Trophoblast cell (in vitro differentiated cells and primary cell): ENCODE measurements around the gene LDLRAD3.

ENCODE experiments used
- DNase-seq, 2 donors: peaks; one replicate each; pipeline ENCODE4 v3.0.0-alpha.2; 2016
- H2AFZ ChIP-seq: 2 replicates; pipeline ENCODE4 v1.6.1; 2013; ENCODE audit warnings: low read length, moderate library complexity, mild to moderate bottlenecking; ENCODE audit not compliant: insufficient read depth, poor library complexity
- H2AK5ac ChIP-seq: 2 replicates; pipeline ENCODE4 v1.6.1; 2013; ENCODE audit warnings: mild to moderate bottlenecking, low read length
- H2BK120ac ChIP-seq: 2 replicates; pipeline ENCODE4 v1.6.1; 2013; ENCODE audit warnings: low read length, mild to moderate bottlenecking, moderate library complexity; ENCODE audit not compliant: insufficient read depth, poor library complexity
- H2BK12ac ChIP-seq: 2 replicates; pipeline ENCODE4 v1.6.1; 2013; ENCODE audit warnings: mild to moderate bottlenecking, low read length, moderate library complexity
- H2BK5ac ChIP-seq: 2 replicates; pipeline ENCODE4 v1.6.1; 2013; ENCODE audit warnings: low read length, low read depth, moderate library complexity, mild to moderate bottlenecking; ENCODE audit not compliant: poor library complexity
- H3K14ac ChIP-seq: 2 replicates; pipeline ENCODE4 v1.6.1; 2013; ENCODE audit warnings: mild to moderate bottlenecking, low read length
- H3K18ac ChIP-seq: 2 replicates; pipeline ENCODE4 v1.6.1; 2013; ENCODE audit warnings: mild to moderate bottlenecking, low read length
- H3K23ac ChIP-seq: 2 replicates; pipeline ENCODE4 v1.6.1; 2013; ENCODE audit warnings: low read length
- H3K27ac ChIP-seq: 2 replicates; pipeline ENCODE4 v1.5.1; 2013; ENCODE audit warnings: low read depth, mild to moderate bottlenecking, inconsistent platforms, low read length, moderate library complexity
- H3K27me3 ChIP-seq: 2 replicates; pipeline ENCODE4 v1.6.1; 2013; ENCODE audit warnings: inconsistent platforms, mild to moderate bottlenecking, low read length, moderate library complexity; ENCODE audit not compliant: insufficient read depth
- H3K36me3 ChIP-seq, 2 experiments: 1 replicate in 1 of 2; 2 replicates in 1 of 2; pipeline ENCODE4 v1.6.1; 2013; ENCODE audit warnings: low read length in 2 of 2, mild to moderate bottlenecking in 2 of 2, moderate library complexity in 1 of 2; ENCODE audit not compliant: insufficient read depth in 2 of 2, control insufficient read depth in 1 of 2
- H3K4ac ChIP-seq: 2 replicates; pipeline ENCODE4 v1.6.1; 2013; ENCODE audit warnings: low read depth, mild to moderate bottlenecking, low read length, moderate library complexity
- H3K4me1 ChIP-seq, 2 experiments: 1 replicate in 1 of 2; 2 replicates in 1 of 2; pipeline ENCODE4 v1.6.1; 2013; ENCODE audit warnings: low read length in 2 of 2, mild to moderate bottlenecking in 2 of 2, moderate library complexity in 1 of 2; ENCODE audit not compliant: insufficient read depth in 2 of 2, control insufficient read depth in 1 of 2
- H3K4me2 ChIP-seq: 2 replicates; pipeline ENCODE4 v1.6.1; 2013; ENCODE audit warnings: inconsistent platforms, mild to moderate bottlenecking, low read length, moderate library complexity
- H3K4me3 ChIP-seq: 2 replicates; pipeline ENCODE4 v1.5.1; 2013; ENCODE audit warnings: mild to moderate bottlenecking, low read depth, low read length, inconsistent platforms
- H3K79me1 ChIP-seq: one replicate; pipeline ENCODE4 v1.6.1; 2013; ENCODE audit warnings: low read length
- H3K79me2 ChIP-seq: 2 replicates; pipeline ENCODE4 v1.6.1; 2013; ENCODE audit warnings: low read length, mild to moderate bottlenecking; ENCODE audit not compliant: control insufficient read depth, insufficient read depth, poor library complexity
- H3K9ac ChIP-seq: 2 replicates; pipeline ENCODE4 v1.6.1; 2013; ENCODE audit warnings: mild to moderate bottlenecking, low read length
- H3K9me3 ChIP-seq: 2 replicates; pipeline ENCODE4 v1.6.1; 2013; ENCODE audit warnings: low read depth, mild to moderate bottlenecking, control low read depth, inconsistent platforms, low read length; ENCODE audit not compliant: insufficient read depth
- H4K12ac ChIP-seq: 2 replicates; pipeline ENCODE4 v1.6.1; 2013; ENCODE audit warnings: low read depth, mild to moderate bottlenecking, low read length, moderate library complexity
- H4K8ac ChIP-seq: 2 replicates; pipeline ENCODE4 v1.6.1; 2013; ENCODE audit warnings: low read depth, mild to moderate bottlenecking, low read length, moderate library complexity
- H4K91ac ChIP-seq: one replicate; pipeline ENCODE4 v1.6.1; 2013; ENCODE audit warnings: low read depth, mild to moderate bottlenecking, low read length, moderate library complexity
- WGBS: extraction: QIAGEN DNeasy Blood & Tissue Kit; methylation state at CpG from one replicate; pipeline ENCODE4 v1.1.7; 2013; ENCODE audit warnings: missing lambda C conversion rate; ENCODE audit not compliant: insufficient read length, insufficient coverage; ENCODE audit errors: extremely low coverage; 5-methylcytosine and 5-hydroxymethylcytosine counted together

LDLRAD3 gene

DNA sequence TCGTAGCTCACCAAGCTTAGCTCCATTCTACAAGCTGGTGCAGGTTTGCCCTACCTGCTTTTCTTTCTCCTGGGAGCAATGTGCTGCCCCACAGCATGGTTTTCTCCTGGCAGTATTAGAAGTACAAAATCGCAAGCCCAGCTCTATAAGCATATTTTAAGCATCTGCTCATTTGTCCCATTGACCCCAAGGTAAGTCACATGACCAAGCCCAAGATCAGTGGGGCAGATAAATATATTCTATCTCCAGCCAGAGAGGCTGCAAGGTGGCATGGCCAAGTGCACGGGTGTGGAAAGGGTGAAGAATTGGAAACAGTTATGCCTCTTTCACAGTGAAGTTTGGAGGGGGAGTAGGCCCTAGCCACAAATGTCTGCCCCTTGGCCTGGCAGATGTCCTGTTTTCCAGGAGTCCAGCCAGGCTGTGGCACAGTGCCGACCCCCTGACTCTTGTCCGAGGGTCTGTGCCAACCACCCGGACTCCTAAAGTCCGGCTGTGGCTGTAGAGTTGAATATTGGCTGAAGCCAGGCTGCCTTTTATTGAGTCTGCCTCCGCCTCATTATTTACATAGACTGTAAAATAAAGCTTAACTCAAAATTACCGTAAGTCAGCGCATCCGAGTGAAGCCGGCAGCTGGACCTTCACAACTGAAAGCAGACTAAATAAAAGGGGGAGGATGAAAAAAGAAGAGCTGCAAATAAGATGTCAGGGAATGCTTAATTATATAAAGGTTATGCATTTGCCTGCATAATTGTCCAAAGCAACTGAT is 179.7 kb downstream of the LDLRAD3 start:
- Histone ChIP-seq H3K18ac (no peak overlapping the region), H2AFZ (no peak overlapping the region)
- WGBS = no CpG with 5 or more reads among the region's 12 CpGs

DNA sequence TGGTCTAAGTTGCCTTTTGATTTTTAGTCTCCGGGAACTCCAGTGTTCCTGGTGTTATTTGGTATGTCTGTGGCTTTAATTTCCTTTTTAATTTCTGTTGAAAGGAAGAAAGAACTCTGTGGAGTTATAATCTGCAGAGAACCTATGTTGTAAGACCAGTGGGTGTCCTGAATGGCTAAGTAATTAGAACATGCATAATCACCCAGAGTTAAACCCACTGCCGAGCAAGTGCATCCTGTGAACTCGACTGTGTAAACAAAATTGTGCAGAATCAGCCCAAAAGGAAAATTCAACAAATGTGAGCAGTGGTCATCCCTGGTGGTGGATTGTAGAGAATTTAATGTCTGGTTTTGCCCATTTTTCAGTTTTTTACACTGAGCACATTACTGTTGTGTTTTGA is 182.8 kb downstream of the LDLRAD3 start:
- no peak overlapping the region for H3K4ac ChIP-seq
- no peaks in the 10 kb centered on the region for H3K79me1 ChIP-seq
- H2AFZ ChIP-seq = no peak overlapping the region
- no peak overlapping the region for H4K91ac ChIP-seq
- DNase-seq = no peak
- peaks cover 3 to 6% of the 10 kb centered on the region in 2 experiments for H3K4me1 ChIP-seq
- no peaks in the 10 kb centered on the region for H3K79me2 ChIP-seq
- no CpG with 5 or more reads among the region's 3 CpGs for WGBS
- no peak overlapping the region for H3K9ac ChIP-seq
- no peak overlapping the region for H4K12ac ChIP-seq
- H3K4me3 ChIP-seq = no peak overlapping the region
- H3K18ac ChIP-seq = no peak overlapping the region
- H3K27me3 ChIP-seq = no peaks in the 10 kb centered on the region
- H3K36me3 ChIP-seq = no peaks in the 10 kb centered on the region
- H2BK5ac ChIP-seq = no peak overlapping the region
- H3K4me2 ChIP-seq = no peak overlapping the region
- no peak overlapping the region for H4K8ac ChIP-seq
- no peak overlapping the region for H2AK5ac ChIP-seq
- H3K27ac ChIP-seq = no peak overlapping the region
- no peaks in the 10 kb centered on the region for H3K9me3 ChIP-seq
- no peak overlapping the region for H3K23ac ChIP-seq
- no peak overlapping the region for H2BK12ac ChIP-seq
- H2BK120ac ChIP-seq = no peak overlapping the region
- no peak overlapping the region for H3K14ac ChIP-seq

More for the DNA sequence above, 179.7 kb downstream of the LDLRAD3 start:
- H3K4me3 ChIP-seq = no peak overlapping the region
- no peaks in the 10 kb centered on the region for H3K36me3 ChIP-seq
- no peak overlapping the region for H2AK5ac ChIP-seq
- H3K9me3 ChIP-seq = no peaks in the 10 kb centered on the region
- no peak for DNase-seq
- H3K23ac ChIP-seq = no peak overlapping the region
- H3K27me3 ChIP-seq = no peaks in the 10 kb centered on the region
- H2BK5ac ChIP-seq = no peak overlapping the region
- H2BK120ac ChIP-seq = no peak overlapping the region
- no peak overlapping the region for H4K12ac ChIP-seq
- H3K4me1 ChIP-seq = no peaks in the 10 kb centered on the region
- no peak overlapping the region for H3K27ac ChIP-seq
- H3K14ac ChIP-seq = no peak overlapping the region
- H4K91ac ChIP-seq = no peak overlapping the region
- no peak overlapping the region for H3K4ac ChIP-seq
- H3K9ac ChIP-seq = no peak overlapping the region
- H4K8ac ChIP-seq = no peak overlapping the region
- H3K79me2 ChIP-seq = no peaks in the 10 kb centered on the region
- H2BK12ac ChIP-seq = no peak overlapping the region
- H3K79me1 ChIP-seq = no peaks in the 10 kb centered on the region
- H3K4me2 ChIP-seq = no peak overlapping the region

DNA sequence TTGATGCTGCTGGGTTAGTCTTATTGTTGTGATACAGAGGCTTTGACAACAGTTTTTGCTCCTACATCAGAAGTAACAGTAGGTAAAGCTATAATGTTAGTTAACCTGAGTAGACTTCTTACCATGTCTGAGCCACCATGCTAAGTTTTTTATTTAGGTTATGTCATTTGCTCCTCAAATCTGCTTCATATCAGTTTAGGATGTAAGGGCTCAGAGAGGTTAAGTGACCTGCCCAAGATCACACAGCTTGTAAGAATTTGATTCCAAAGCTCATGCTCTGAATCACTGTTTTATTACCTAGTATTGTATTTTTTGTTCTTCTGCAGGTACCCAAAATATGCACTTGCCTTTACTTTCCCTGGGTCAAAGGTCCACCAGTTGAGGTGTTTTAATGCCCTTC is 183.7 kb downstream of the LDLRAD3 start:
- H2BK120ac ChIP-seq = no peak overlapping the region
- H3K9ac ChIP-seq = no peak overlapping the region
- H3K4ac ChIP-seq = no peak overlapping the region
- H4K12ac ChIP-seq = no peak overlapping the region
- no peak overlapping the region for H3K4me2 ChIP-seq
- H2AFZ ChIP-seq = no peak overlapping the region
- no peaks in the 10 kb centered on the region for H3K79me1 ChIP-seq
- no peaks in the 10 kb centered on the region for H3K36me3 ChIP-seq
- no peak overlapping the region for H3K18ac ChIP-seq
- no peaks in the 10 kb centered on the region for H3K27me3 ChIP-seq
- no peak overlapping the region for H2AK5ac ChIP-seq
- no peak overlapping the region for H2BK5ac ChIP-seq
- no peaks in the 10 kb centered on the region for H3K9me3 ChIP-seq
- peaks cover 3 to 6% of the 10 kb centered on the region in 2 experiments for H3K4me1 ChIP-seq
- H4K91ac ChIP-seq = no peak overlapping the region
- H3K27ac ChIP-seq = no peak overlapping the region
- no peaks in the 10 kb centered on the region for H3K79me2 ChIP-seq
- DNase-seq = no peak
- no peak overlapping the region for H4K8ac ChIP-seq
- no peak overlapping the region for H3K14ac ChIP-seq
- no peak overlapping the region for H3K4me3 ChIP-seq
- H3K23ac ChIP-seq = no peak overlapping the region
- no peak overlapping the region for H2BK12ac ChIP-seq

DNA sequence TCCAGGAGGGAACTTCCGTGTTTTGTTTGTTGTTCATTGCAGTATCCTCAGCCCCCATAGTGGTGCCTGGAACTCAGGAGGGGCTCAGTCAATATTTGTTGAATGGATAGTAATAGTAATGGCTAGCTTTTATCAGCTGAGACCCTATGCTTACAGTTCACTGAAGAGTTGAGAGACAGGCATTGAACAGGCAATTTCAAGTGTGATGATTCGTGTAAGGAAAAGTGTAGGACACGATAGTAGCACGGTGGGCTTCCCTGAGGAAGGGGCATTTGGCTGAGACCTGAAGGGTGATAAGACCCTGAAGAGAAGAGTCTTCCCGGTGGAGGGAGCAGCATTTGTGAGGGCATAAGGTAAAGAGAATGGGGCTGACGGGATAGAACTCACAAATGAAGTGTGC is 186.1 kb downstream of the LDLRAD3 start:
- Histone ChIP-seq H3K36me3 (no peaks in the 10 kb centered on the region), H2BK120ac (no peak overlapping the region), H3K9ac (no peak overlapping the region), H2BK5ac (no peak overlapping the region), H2AK5ac (no peak overlapping the region), H3K18ac (no peak overlapping the region), H3K9me3 (no peaks in the 10 kb centered on the region), H4K12ac (no peak overlapping the region), H3K27ac (no peak overlapping the region), H3K79me2 (no peaks in the 10 kb centered on the region), H3K14ac (no peak overlapping the region), H4K91ac (no peak overlapping the region), H3K27me3 (no peaks in the 10 kb centered on the region), H3K23ac (no peak overlapping the region), H2AFZ (no peak overlapping the region), H3K4me3 (no peak overlapping the region), H3K4me2 (no peak overlapping the region), H2BK12ac (no peak overlapping the region), H4K8ac (no peak overlapping the region), H3K79me1 (peaks cover 6% of the 10 kb centered on the region), H3K4ac (no peak overlapping the region), H3K4me1 (peaks cover 7 to 12% of the 10 kb centered on the region in 2 experiments)
- WGBS = no CpG with 5 or more reads among the region's 6 CpGs
- DNase-seq = no peak
